T-helper 17 cell (primary cell): Measurements from ENCODE around the gene ITGA2B. TPM values are rescaled to one million over a fixed set of nuclear protein-coding genes. Genes with fewer than 3 reads are reported as not detected.
A peak's percentile ranks its signal among the peaks of the same experiment; 100 is the strongest.
"Not testable (repeated sequence)": the region's sequence is repeated elsewhere in the genome, so short reads cannot be mapped to it uniquely, and the experiment has no call there.

Source experiments
- ATAC-seq: fragments of 150-1000 bp; cut with Tn5 transposase; 2 replicates; pipeline ENCODE4 v1.10.0; 2021; ENCODE audit warnings: mild to moderate bottlenecking, moderate library complexity
- DNase-seq, 3 donors: peaks; one replicate each; pipeline versions ENCODE4 v3.0.0 to v3.0.0-alpha.2; 2020 to 2021
- H3K9me3 ChIP-seq: one replicate; pipeline ENCODE4 v1.7.0; 2013; ENCODE audit warnings: low read length, mild to moderate bottlenecking; ENCODE audit not compliant: control insufficient read depth, poor library complexity, severe bottlenecking
- H3K27ac Mint-ChIP-seq: one replicate; pipeline ENCODE4 v1.8.0; 2022; ENCODE audit warnings: mild to moderate bottlenecking, moderate library complexity, mixed read lengths
- H3K27me3 Mint-ChIP-seq: one replicate; pipeline ENCODE4 v1.8.0; 2022; ENCODE audit warnings: mixed read lengths
- H3K36me3 Mint-ChIP-seq: one replicate; pipeline ENCODE4 v1.8.0; 2022; ENCODE audit warnings: low read depth, mixed read lengths
- H3K4me1 Mint-ChIP-seq: one replicate; pipeline ENCODE4 v1.8.0; 2022; ENCODE audit warnings: mild to moderate bottlenecking, mixed read lengths
- H3K4me3 Mint-ChIP-seq: one replicate; pipeline ENCODE4 v1.8.0; 2022; ENCODE audit warnings: mild to moderate bottlenecking, moderate library complexity, mixed read lengths
- total RNA-seq, 4 donors: library from RNA in 2 of 4; stranded (reverse) in 2 of 4; gene quantifications; one replicate each; pipeline ENCODE4 v1.2.3 and lab custom pipeline; 2022 to 2026

The ITGA2B gene
- total RNA-seq, 2 donors from 2014 or later = 8.9 to 297 TPM

DNA sequence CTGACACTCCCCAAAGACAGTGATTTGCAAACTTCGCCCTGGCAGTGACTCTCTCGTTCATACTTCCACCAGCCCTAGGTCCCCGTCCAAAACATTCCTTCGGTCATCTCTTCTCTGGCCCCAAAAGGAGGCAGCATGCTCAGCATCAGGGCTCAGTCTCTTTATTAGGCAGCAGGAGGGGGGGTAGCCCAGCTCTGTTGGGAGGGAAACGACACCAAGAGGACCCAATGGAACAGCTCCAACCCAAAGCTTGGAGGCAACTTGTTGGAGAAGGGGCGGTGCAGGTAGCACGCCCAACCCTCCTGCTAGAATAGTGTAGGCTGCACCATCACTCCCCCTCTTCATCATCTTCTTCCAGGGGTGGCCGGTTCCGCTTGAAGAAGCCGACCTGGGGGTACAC is 17.4 kb downstream of the ITGA2B start:
- no peak overlapping the region for H3K27ac Mint-ChIP-seq
- no peak overlapping the region for H3K4me3 Mint-ChIP-seq
- no peak for DNase-seq
- peaks cover 39% of the 10 kb centered on the region for H3K27me3 Mint-ChIP-seq
- no peak for ATAC-seq
- H3K9me3 ChIP-seq = no peaks in the 10 kb centered on the region
- H3K36me3 Mint-ChIP-seq = no peaks in the 10 kb centered on the region
- H3K4me1 Mint-ChIP-seq = peaks cover 2% of the 10 kb centered on the region

DNA sequence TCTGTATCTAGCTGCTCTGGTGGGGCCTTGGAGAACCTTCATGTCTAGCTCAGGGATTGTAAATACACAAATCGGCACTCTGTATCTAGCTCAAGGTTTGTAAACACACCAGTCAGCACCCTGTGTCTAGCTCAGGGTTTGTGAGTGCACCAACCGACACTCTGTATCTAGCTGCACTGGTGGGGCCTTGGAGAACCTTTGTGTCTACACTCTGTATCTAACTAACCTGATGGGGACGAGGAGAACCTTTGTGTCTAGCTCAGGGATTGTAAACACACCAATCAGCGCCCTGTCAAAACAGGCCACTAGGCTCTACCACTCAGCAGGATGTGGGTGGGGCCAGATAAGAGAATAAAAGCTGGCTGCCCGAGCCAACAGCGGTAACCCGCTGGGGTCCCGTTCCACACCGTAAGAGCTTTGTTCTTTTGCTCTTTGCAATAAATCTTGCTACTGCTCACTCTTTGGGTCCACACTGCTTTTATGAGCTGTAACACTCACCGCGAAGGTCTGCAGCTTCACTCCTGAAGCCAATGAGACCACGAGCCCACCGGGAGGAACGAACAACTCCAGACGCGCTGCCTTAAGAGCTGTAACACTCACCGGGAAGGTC is 19.9 kb downstream of the ITGA2B start:
- H3K9me3 ChIP-seq, H3K27ac Mint-ChIP-seq, H3K36me3 Mint-ChIP-seq, ATAC-seq, DNase-seq, H3K4me1 Mint-ChIP-seq, H3K4me3 Mint-ChIP-seq: not testable (repeated sequence)
- H3K27me3 Mint-ChIP-seq = peaks cover 57% of the 10 kb centered on the region

DNA sequence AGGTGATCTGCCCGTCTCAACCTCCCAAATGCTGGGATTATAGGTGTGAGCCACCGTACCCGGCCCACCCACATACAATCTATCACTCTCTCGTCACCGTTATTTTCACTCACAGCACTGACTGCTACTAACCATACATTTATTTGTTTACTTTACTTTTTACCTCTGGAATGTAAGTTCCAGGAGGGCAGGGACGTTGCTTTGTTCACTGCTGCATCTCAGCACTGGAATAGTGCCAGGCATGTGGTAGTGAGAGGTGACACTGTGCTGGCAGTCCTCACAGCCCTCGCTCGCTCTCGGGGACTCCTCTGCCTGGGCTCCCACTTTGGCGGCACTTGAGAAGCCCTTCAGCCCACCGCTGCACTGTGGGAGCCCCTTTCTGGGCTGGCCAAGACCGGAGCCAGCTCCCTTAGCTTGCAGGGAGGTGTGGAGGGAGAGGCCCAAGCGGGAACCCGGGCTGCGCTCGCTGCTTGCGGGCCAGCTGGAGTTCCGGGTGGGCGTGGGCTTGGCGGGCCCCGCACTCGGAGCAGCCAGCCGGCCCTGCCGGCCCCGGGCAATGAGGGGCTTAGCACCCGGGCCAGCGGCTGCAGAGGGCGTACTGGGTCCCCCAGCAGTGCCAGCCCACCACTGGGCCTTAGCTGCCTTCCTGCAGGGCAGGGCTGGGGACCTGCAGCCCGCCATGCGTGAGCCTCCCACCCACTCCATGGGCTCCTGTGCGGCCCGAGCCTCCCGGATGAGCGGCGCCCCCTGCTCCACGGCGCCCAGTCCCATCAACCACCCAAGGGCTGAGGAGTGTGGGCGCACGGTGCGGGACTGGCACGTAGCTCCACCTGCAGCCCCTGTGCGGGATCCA is 20.8 kb downstream of the ITGA2B start:
- not testable (repeated sequence) for H3K9me3 ChIP-seq, H3K27ac Mint-ChIP-seq, DNase-seq, H3K4me1 Mint-ChIP-seq, H3K4me3 Mint-ChIP-seq, H3K36me3 Mint-ChIP-seq, ATAC-seq
- H3K27me3 Mint-ChIP-seq = peaks cover 58% of the 10 kb centered on the region

DNA sequence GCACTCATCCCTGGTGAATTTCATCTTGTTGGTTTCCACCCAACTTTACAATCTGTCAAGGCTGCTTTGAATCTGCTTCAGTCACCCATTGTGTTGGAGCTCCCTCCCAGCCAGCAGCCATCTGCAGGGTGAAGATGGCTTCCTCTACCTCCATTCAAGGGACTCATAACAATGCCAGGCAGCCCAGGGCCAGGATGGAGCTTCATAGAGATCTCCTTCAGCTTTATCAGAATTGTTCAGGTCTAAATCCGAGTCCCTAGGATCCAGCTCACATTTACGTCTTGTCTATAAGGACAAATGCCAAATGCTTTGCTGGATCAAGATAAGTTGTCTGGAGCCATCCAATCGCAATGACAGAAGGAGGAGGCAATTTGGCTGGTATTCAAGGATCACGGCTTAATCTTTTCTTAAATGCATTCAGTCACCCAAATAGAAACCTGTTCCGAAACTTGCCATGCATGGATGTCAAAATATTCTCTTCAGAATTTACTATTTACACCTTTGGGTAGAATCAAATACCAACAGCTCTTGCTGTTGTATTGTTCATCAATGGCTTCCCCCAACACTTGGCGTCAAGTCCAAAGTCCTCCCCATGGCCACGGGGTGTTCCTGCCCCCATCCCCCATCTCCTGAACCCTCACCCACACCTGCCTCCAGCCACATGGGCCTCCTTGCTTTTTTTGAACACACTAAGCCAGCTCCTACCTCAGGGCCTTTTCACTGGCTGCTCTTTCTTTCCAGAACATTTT is 22.0 kb downstream of the ITGA2B start:
- no peak overlapping the region for H3K27ac Mint-ChIP-seq
- no peak for ATAC-seq
- no peaks in the 10 kb centered on the region for H3K36me3 Mint-ChIP-seq
- no peaks in the 10 kb centered on the region for H3K9me3 ChIP-seq
- H3K4me1 Mint-ChIP-seq = peaks cover 2% of the 10 kb centered on the region
- DNase-seq = no peak
- H3K27me3 Mint-ChIP-seq = peaks cover 49% of the 10 kb centered on the region
- no peak overlapping the region for H3K4me3 Mint-ChIP-seq

DNA sequence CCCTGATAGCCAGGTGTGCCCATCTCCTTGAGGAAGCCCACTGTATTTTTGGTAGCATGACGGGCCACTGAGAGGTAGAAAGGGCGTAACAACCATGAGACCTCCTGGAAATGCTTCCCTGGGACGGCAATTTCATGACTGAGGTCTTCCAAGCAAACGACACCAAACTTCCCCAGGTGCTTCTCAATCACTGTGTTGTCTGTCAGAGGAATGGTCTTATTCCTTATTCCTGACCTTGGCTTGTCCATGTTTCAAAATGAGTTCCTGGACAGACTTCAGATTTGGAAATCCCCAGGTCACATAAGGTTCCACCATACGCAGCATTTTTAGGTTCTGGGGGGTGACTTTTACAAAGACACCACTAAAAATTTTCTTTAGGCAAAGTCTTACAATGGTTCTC is 24.4 kb downstream of the ITGA2B start:
- ATAC-seq, H3K36me3 Mint-ChIP-seq, H3K4me1 Mint-ChIP-seq, DNase-seq, H3K27ac Mint-ChIP-seq, H3K4me3 Mint-ChIP-seq, H3K9me3 ChIP-seq: not testable (repeated sequence)
- H3K27me3 Mint-ChIP-seq = peaks cover 50% of the 10 kb centered on the region

DNA sequence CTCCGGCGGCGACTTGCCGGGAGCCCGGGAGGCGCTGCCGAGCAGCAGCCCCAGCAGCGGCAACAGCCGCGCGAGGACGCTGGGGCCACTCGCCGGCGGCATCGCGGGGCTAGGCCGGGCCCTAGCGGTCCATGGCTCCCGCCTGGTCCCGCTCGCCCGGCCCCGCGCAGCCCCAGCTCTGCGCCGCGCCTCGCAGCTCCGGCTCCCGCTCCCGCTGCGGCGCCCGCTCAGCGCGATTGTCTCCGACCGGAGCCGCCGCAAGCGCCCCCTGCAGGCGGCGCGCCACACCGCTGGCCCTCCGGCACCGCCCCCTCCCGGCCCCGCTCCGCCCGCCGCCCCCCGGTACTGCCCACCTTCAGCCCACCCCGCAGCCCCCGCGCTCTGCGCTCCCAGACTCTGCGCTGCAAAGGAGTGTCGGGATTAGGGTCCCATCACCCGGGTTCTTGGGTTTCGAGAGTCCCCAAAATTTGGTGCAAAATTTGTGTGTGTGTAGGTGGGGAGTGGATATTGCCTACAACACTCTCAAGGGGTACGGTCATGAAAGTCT is 25.8 kb downstream of the ITGA2B start, which contains the start of gene FAM171A2:
FAM171A2 (minus strand) TSS at position 241 of the 547 bp plus-strand sequence; CDS start at position 102, 139 bp downstream.
- Mint-ChIP-seq H3K36me3 (no peaks in the 10 kb centered on the region), H3K4me1 (peaks cover 9% of the 10 kb centered on the region), H3K27me3 (peaks cover 44% of the 10 kb centered on the region), H3K27ac (no peak within 1 kb of the TSS), H3K4me3 (peak within 1 kb of the TSS; percentile 86)
- DNase-seq (peak; percentile 65 to 73 (median 65)), ATAC-seq (peak; percentile 93)
- H3K9me3 ChIP-seq = no peaks in the 10 kb centered on the region

DNA sequence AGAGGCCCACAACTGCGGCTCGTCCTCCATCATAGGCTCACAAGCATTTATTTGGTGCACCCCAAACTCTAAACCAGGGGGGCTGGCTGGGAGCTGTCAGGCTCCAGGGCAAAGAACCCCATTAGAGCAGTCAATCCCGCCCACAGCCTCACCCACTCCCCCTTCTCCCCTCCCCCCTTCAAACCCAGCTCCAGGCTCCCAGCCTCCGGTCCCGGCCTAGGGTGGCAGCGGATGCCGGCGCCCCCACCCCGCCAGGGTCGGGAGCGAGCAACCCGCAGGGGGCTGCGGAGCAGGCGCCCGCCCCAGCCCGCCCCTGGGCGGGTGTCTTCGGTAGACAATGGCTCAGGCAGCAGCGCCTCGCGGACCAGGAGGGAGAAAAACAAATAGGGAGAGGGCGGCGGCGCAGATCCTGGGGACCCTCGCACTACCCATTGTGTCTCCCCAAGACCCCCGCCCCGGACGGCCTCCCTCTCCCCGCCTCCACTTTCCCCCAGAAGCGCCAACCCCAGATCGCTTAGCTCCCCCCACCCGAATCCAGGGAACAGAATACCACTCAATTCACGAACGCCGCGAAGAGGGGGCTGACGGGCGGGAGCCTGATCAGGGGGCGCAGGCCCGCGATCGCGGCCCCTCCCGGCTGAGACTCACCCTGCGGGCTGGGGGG is 26.4 kb downstream of the ITGA2B start:
- Mint-ChIP-seq H3K36me3 (no peaks in the 10 kb centered on the region), H3K4me1 (peaks cover 10% of the 10 kb centered on the region), H3K27me3 (peaks cover 44% of the 10 kb centered on the region), H3K4me3 (peak overlapping the region; percentile 80), H3K27ac (no peak overlapping the region)
- DNase-seq (no peak), ATAC-seq (peak; percentile 28)
- no peaks in the 10 kb centered on the region for H3K9me3 ChIP-seq

DNA sequence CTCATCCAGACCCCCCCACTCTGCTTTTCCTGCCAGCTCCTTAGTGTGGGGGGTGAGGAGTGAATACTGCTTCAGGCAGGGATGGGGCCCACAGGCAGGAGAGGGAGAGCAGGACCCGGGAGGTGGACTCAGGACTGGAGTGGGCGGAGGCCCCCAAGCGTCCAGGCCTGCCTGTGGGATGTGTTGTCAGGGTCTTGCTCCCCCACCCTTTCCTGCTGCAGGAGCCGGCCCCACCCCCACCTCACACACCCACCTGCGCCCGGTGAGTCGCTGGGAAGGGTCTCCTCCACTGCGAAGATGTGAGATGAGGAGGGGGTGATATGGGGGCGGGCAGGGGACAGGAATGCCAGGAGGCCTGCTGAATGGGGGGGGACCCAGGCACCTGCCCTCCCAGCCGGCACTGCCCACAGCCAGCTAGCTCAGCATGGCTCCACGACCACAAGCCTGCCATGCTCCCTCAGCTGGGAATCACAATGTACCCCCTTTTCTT is 26.9 kb downstream of the ITGA2B start:
- H3K4me1 Mint-ChIP-seq = peaks cover 7% of the 10 kb centered on the region
- H3K36me3 Mint-ChIP-seq = no peaks in the 10 kb centered on the region
- H3K27ac Mint-ChIP-seq = no peak overlapping the region
- H3K9me3 ChIP-seq = no peaks in the 10 kb centered on the region
- H3K27me3 Mint-ChIP-seq = peaks cover 41% of the 10 kb centered on the region
- DNase-seq (no peak), ATAC-seq (no peak)
- H3K4me3 Mint-ChIP-seq = peak overlapping the region; percentile 80

DNA sequence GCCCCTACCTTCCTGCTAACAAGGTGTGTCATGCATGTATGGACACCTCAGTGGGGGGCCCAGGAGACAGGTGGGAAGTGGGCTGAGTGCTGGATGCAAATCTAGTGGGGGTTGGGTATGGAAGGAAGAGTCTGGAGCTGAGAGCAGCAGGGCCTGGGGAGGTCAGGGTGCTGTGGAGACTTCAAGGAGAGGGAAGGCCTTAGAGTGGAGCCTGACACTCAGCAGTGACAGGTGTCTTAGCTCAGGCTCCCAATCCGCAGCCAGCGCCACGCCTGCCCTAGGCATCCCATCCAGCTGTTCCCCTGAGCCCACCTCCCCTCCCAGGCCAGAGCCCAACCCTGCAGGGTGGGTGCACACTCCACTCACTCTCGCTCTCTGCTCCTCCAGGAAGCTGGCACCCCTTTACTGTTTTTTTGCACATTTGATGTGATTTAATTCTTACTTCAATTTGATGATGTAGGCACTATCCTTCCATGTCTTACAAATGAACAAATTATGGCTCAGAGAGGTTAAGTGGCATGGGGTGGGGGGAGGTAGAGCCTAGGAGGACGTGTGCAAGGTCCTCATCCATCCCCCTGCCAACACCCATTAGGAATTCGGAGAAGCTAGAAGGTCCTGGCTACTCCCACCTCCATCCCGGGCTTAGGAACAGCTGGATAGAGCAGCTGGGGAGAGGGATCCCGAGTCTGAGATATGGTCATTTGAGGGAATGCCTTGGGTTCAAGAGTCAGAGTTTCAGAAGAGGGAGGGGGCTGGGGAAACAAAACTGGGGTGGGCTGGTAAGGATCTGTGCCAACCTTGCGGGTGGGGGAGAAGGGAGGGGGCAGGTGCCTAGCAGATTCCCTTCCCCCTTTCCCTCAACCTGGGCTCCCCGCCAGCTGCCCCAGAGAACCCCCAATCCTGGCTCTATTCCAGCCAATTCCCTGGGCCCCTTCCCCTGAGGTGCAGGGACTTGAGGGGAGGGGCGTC is 27.9 kb downstream of the ITGA2B start:
- Mint-ChIP-seq H3K4me1 (peaks cover 7% of the 10 kb centered on the region), H3K4me3 (peak overlapping the region; percentile 31), H3K27me3 (peaks cover 32% of the 10 kb centered on the region), H3K27ac (no peak overlapping the region), H3K36me3 (no peaks in the 10 kb centered on the region)
- DNase-seq = no peak
- no peak for ATAC-seq
- H3K9me3 ChIP-seq = no peaks in the 10 kb centered on the region

DNA sequence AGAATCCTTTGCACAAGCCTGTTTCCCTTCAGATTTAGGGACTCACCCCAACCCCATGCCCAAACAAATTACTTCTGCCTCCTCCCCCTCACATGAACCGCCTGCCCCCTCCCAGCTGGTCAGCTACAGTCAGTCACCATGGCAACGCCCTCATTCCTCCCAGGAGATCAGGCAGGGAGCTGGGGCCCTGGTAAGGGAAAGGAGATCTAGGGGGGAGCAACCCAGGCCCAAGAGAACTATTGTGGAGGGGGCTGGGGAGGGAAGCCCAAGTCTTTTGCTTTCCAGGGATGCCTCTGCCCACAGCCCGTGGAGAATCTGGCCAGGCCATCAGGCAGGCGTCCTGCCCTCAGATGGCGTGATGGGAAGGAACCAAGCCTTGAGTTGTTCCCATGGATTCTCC is 28.6 kb downstream of the ITGA2B start:
- H3K9me3 ChIP-seq = no peaks in the 10 kb centered on the region
- Mint-ChIP-seq H3K36me3 (no peaks in the 10 kb centered on the region), H3K27me3 (peaks cover 24% of the 10 kb centered on the region), H3K4me3 (no peak overlapping the region), H3K27ac (no peak overlapping the region), H3K4me1 (peaks cover 7% of the 10 kb centered on the region)
- DNase-seq = no peak
- ATAC-seq = no peak

DNA sequence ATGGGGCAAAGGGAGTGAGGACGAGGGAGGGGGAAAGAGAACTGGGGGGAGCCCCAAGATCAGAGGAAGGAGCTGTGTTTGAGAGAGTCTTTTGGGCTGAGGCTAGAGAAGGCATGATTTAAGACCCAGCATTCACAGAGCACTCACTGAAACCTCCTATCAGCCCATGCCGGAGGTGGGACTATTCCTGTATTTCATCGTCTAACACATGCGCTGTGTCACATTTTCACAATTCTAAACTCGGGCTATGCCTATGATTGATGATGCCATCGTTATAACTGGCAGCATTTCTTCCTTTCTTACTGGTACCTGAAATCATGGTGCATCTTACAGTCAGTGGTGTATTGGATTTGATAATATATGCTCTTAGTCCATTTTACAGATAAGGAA is 29.3 kb downstream of the ITGA2B start:
- H3K4me1 Mint-ChIP-seq = peaks cover 7% of the 10 kb centered on the region
- no peak overlapping the region for H3K27ac Mint-ChIP-seq
- ATAC-seq (no peak), DNase-seq (no peak)
- no peaks in the 10 kb centered on the region for H3K9me3 ChIP-seq
- peaks cover 17% of the 10 kb centered on the region for H3K27me3 Mint-ChIP-seq
- H3K4me3 Mint-ChIP-seq = no peak overlapping the region
- no peaks in the 10 kb centered on the region for H3K36me3 Mint-ChIP-seq
